Right lobe of liver (tissue), 4 donors: ENCODE data around the gene ADGRG2.

Source experiments
- POLR2A ChIP-seq: fragments of 450-650 bp; IDR thresholded peaks from one replicate; pipeline ENCODE4 v1.6.1; 2017; ENCODE audit warnings: antibody characterized with exemption, mild to moderate bottlenecking
- TF ChIP-seq, protein P1 (sequence below), 4 donors: fragments of 200-600 bp in 3 of 4; fragments of 450-650 bp in 1 of 4; IDR thresholded peaks; one replicate each; pipeline versions ENCODE4 v1.5.1 to v1.8.0; 2016 to 2022; ENCODE audit warnings: antibody characterized with exemption in 4 of 4, mild to moderate bottlenecking in 2 of 4
- donor health status: DM: no; HTN: no; CAD: no.
- donor health status: DM: no; HTN: no; CAD: no.
- donor health status: DM: no; HTN: yes; CAD: no.

DNA sequence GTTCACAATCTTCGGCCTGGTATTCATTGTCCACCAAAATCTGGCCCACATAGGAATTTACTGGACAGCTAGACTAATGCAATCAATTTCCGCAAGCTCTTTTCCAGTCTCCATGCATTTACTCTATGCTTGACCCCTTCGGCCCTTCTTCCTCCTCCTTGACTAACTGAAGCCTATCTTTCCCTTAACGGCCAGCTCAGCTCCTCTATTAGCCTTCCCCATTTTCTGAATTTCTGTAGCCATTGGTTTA lies 137.2 kb downstream of the ADGRG2 start:
- TF ChIP-seq, protein P1, sequence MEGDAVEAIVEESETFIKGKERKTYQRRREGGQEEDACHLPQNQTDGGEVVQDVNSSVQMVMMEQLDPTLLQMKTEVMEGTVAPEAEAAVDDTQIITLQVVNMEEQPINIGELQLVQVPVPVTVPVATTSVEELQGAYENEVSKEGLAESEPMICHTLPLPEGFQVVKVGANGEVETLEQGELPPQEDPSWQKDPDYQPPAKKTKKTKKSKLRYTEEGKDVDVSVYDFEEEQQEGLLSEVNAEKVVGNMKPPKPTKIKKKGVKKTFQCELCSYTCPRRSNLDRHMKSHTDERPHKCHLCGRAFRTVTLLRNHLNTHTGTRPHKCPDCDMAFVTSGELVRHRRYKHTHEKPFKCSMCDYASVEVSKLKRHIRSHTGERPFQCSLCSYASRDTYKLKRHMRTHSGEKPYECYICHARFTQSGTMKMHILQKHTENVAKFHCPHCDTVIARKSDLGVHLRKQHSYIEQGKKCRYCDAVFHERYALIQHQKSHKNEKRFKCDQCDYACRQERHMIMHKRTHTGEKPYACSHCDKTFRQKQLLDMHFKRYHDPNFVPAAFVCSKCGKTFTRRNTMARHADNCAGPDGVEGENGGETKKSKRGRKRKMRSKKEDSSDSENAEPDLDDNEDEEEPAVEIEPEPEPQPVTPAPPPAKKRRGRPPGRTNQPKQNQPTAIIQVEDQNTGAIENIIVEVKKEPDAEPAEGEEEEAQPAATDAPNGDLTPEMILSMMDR (IDR thresholded peaks at IDR 0.05), result no peak
- TF ChIP-seq POLR2A, result no peak
